ENCODE data around the gene MUCL3.
"Not testable (repeated sequence)": the region's sequence is repeated elsewhere in the genome, so short reads cannot be mapped to it uniquely, and the experiment has no call there.

MUCL3 gene

DNA sequence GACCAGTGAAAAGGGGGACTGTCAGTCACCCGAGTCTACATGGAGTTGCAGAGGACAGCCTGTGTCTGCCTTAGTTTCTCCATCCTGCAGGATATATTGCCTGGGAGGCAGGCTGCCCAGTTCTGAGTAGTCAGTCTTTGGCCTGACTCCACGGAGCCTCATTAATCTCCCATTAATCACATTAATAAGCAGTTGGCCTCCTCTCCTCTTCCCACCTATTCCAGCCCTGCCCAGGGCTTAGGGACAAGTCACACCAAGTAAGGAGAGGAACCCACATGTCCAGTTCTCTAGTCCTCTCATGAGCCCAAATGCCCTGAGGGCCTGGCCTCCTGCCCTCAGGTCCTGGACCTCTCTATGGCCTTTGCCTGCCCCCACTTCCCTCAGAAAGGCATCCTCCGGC, 1.3 kb upstream of the MUCL3 start:
- DNase-seq (ENCODE audit: extremely low read depth in 1 of 2, low read depth in 1 of 2): no peak

DNA sequence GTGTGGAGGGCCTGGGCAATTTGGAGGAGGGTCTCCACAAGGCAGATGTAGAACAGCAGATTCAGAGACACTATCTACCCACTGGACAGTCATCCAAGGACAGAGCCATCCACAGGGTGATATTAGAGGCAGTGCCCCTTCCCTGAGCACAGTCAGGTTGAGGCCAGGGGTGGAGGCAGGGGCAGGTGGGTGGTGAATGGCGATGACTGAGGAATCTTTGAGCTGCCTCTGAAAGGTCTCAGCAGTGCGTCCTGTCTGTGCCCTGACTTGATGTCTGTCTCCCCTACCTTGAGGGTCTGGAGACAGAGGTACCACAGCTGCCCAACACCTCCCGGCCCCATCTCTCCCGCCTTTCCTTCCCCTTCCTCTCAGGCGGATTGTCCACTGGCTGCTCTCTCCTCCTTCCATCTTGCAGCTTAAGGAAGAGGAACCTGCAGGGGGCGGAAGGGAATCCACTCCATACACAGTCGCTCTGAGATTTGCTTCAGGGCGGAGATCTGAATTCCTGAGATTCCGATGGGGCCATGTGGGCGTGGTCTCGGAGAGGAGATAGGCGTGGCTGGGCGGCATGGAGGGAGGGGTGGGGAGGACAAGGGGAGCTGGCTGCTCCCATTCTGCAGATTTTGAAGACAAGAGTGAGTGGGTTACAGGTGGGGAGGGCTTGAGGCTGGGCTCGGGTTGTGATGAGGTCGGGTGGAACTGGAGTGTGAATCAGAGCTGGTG, 1.7 kb downstream of the MUCL3 start:
- DNase-seq (ENCODE audit: extremely low read depth in 1 of 2, low read depth in 1 of 2): no peak

DNA sequence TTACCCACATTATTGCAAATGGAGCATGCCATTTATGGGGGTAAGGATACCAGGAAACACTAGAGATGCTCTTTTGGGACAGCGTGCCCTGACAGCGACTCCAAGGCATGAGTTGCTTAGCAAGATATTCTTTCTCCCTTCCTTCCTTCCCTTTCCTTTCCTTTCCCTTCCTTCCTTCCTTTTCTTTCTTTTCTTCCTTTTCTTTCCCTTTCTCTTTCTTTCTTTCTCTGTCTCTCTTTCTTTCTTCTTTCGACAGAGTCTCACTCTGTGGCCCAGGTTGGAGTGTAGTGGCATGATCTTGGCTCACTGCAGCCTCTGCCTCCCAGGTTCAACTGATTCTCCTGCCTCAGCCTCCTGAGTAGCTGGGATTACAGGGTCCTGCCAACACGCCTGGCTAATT, 3.3 kb downstream of the MUCL3 start:
- no peak for DNase-seq (ENCODE audit: extremely low read depth in 1 of 2, low read depth in 1 of 2)

DNA sequence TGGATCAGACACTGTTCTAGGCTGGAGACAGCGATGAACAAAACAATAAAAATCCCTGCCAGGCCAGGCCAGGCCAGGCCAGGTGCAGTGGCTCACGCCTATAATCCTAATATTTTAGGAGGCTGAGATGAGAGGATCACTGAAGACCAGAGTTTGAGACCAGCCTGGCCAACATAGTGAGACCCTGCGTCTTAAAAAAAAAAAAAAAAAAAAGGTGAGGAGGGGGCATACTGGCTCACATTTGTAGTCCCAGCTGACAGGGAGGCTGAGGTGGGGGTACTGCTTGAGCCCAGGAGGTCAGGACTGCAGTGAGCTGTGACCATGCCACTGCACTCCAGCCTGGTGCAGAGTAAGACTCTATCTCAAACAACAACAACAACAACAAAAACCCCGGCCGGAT, 4.5 kb downstream of the MUCL3 start:
- DNase-seq (ENCODE audit: extremely low read depth in 1 of 2, low read depth in 1 of 2): no peak

DNA sequence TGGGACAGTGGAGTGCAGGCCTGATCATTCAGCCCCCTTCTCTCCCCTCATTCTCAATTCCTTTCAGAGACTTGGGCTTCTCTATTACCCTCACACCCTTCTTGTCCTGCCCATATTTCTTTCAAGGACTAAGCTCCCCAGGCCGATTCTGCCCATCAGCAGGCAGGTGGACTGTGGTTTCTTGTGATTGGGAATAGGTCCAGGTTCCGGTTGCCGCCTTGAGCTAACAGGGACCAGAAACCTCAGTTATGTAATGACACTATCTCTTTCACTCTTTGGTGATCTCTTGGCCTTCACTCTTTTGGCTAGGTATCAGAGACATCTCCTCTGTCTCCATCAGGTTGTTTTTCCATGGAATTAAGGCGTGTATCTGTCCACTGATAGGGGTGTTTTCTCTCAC, 6.5 kb downstream of the MUCL3 start:
- no peak for DNase-seq (ENCODE audit: extremely low read depth in 1 of 2, low read depth in 1 of 2)

DNA sequence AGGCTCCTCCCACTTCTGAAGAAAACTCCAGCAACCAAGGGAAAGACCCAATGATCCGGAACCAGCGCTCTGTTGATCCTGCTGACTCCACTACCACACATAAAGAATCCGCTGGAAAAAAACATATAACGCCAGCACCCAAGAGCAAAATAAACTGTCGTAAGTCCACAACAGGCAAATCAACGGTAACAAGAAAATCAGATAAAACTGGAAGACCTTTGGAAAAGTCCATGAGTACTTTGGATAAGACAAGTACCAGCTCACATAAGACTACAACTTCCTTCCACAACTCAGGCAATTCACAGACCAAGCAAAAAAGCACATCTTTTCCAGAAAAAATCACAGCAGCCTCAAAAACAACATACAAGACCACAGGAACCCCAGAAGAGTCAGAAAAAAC, 8.0 kb downstream of the MUCL3 start:
- DNase-seq (ENCODE audit: extremely low read depth in 1 of 2, low read depth in 1 of 2): no peak

DNA sequence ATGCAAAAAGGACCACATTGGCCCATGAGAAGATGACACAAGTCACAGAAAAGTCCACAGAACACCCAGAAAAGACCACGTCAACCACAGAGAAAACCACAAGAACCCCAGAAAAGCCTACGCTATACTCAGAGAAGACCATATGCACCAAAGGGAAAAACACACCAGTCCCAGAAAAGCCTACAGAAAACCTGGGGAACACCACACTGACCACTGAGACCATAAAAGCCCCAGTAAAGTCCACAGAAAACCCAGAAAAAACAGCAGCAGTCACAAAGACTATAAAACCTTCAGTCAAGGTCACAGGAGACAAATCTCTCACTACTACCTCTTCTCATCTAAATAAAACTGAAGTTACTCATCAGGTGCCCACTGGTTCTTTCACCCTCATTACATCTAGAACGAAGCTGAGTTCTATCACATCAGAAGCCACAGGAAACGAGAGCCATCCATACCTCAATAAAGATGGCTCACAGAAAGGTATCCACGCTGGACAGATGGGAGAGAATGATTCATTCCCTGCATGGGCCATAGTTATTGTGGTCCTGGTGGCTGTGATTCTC, 11.2 kb downstream of the MUCL3 start:
- no peak for DNase-seq (ENCODE audit: extremely low read depth in 1 of 2, low read depth in 1 of 2)

DNA sequence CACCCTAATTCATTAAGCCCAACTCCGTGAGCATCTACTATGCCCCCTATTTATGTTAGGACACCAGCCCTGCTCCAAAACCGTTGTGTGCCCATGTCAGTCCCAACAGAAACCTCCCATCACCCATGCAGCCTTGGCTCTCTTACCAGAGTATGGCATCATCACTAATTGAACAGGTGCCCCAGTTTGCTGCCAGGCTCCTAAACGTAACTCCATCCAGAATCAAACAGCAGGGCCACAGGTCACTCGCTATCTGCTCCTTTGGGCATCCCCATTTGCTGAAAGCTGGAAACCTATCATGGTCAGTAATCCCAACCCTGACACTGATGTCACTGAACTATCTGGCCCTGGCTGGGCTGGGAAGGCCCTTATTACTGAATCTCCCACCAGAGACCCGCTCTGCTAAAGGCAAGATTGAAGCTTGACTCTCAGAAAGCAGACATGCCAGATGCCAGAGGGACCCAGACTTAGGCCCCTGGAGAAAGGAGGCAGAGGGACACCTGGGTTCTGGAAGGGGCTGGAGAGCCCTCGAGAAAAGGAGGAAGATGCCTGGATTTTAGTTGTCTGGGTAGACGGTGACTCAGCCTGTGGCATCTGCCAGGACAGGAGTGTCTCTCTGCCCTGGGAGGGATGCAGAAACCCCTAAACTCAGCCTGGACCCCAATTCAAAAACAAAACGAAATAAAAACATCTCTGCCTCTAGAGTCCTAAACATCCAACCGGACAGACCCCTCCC, 14.0 kb downstream of the MUCL3 start:
- no peak for DNase-seq (ENCODE audit: extremely low read depth in 1 of 2, low read depth in 1 of 2)

DNA sequence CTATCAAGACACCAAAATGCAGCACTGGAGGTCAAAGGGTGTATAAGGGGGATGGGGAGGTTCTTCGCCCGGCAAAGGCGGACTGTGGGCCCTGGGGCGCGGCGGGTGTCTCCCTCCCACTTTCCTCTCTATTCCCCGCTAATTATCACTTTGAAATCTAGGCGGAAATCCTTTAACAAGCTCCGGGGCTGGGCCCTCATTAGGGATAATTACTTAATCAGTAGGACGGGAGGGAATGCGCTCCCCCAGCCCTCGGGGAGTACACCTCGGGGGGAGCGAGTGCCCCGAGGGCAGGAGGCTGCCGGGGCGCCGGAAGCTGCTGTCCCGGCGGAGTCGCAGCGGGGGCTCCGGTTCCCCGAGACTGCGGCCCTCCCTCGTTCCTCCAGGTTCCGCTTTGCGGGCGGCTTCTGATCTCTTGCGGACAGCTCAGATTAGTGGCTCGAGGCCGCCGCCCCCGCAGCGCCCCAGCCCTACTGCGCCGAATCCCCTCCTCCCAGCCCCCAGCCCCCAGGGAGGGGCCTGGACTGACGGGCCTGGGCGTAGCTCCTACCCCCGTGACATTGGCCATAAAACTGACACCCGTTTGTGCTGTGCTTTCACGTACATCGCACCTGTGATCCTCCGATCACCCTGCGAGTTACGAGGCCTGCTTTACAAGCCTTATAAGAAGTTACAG, 14.7 kb downstream of the MUCL3 start:
- DNase-seq (ENCODE audit: extremely low read depth in 1 of 2, low read depth in 1 of 2): peak; percentile 56 to 77

DNA sequence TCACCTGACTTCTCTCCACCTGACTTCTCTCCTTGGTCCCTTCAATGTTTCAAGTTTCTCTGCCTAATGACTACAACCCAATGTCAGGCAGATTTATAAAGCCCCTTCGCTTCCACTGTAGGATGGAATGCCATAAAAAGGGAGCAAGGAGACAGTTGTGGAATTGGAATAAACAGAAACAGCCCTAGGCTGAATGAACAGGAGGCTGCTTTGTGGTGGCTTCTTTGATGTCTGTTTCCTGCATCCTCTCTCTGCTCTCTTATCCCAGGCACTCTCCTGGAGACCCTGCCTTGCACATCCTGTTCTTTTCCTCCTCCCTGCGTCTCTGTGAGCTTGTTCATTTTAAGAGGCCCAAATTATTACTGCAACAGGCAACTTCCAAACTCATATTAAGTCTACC, 16.9 kb downstream of the MUCL3 start:
- DNase-seq (ENCODE audit: extremely low read depth in 1 of 2, low read depth in 1 of 2): no peak

DNA sequence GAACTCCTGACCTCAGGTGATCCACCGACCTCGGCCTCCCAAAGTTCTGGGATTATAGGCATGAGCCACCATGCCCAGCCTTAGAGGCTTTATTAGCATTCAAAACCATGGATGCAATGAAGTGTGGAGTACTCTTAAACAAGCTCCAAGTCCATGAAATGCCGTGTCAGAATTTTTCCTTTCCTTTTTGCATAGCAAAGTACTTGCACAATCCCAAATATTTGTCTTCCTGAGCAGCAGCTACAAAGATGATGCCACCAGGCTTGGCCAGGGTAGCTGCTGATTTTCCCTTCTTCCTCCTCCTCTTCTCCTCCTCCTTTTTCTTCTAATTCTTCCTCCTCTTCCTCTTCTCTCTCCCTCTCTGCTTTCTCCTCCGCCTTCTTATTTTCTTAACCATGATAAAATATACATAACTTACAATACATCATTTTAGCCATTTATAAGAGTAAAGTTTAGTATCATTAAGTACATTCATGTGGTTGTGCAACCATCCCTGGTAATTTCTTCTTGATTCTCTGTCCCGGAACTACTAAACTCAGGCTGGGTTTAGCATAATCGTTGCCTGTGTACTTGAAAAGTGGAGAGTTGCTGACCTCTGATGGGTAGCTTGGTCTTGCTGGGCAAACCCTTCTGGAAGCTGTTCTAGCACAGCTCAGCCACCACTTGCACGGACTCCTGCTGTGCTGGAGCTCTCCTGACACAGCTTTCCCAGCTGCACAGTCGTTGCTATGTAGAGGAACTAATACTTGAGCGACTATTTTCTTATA, 20.3 kb downstream of the MUCL3 start:
- no peak for DNase-seq (ENCODE audit: extremely low read depth in 1 of 2, low read depth in 1 of 2)

DNA sequence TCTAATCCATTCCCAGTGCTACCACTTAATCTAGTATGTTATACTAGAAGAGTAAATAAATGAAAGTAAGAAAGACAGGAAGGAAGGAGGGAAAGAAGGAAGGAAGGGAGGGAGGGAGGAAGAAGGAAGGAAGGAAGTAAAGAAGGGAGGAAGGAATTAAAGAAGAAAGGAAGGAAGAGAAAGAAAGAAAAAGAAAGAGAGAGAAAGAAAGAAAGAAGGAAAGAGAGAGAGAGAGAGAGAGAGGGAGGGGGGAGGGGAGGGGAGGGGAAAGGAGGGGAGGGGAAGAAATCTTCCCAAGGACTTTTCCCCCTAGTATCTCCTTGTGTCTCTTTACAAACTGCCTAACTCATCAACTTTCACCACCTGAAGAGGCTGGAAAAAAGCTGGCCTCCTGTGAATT, 21.9 kb downstream of the MUCL3 start:
- DNase-seq (ENCODE audit: extremely low read depth in 1 of 2, low read depth in 1 of 2): no peak

DNA sequence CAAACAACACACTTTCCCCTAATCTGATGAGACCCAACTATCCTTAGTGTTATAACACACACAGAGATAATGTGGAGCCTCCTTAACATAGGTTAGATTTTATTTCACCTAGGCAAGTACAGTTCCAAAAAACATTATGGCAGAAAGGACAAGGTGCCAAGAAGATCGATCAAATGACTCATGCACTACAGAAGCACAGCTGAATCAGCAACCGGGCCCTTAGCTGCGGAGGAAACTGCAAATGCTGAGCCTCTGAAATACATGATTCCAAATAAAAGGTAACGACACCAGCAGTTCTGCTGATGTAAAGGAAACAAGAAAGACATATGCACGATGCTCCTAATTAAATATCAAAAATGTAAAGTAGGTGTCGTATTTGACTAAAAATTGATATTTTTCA, 22.9 kb downstream of the MUCL3 start:
- DNase-seq (ENCODE audit: extremely low read depth in 1 of 2, low read depth in 1 of 2): no peak

DNA sequence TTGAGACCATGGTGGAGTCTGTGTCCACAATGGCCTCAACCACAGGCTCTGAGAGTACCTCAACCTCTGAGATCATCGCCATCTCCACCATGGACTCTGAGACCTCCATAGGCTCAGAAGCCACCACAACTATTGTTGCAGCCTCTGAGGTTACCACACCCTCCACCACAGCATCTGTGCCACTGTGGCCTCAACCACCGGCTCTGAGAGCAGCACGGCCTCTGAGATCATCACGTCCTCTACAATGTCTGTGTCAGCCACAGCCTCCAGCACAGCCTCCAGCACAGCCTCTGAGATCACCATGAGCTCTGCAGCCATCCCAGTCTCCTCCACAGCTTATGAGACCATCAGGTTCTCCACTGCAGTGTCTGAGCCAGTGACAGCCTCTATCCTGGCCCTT, 23.3 kb downstream of the MUCL3 start:
- no peak for DNase-seq (ENCODE audit: extremely low read depth in 1 of 2, low read depth in 1 of 2)

DNA sequence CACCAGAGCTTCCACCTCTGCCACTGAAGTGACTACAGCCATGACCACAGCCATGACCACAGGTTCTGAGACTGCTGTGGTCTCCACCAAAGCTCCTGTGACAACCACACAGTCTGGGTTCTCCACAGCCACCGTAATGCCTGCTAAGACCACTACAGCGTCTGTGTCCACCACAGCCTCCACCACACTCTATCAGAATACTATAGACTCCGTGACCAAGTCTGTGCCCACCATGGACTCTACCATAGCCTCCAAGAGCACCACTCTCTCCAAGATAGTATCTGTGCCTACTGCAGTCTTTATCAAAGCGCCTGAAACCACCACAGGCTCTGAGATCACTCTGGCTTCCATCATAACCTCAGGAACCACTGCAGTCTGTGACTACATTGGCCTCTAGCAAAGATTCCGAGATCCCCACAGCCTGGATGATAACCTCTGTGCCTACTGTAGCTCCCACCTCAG, 24.4 kb downstream of the MUCL3 start:
- DNase-seq (ENCODE audit: extremely low read depth in 1 of 2, low read depth in 1 of 2): no peak

DNA sequence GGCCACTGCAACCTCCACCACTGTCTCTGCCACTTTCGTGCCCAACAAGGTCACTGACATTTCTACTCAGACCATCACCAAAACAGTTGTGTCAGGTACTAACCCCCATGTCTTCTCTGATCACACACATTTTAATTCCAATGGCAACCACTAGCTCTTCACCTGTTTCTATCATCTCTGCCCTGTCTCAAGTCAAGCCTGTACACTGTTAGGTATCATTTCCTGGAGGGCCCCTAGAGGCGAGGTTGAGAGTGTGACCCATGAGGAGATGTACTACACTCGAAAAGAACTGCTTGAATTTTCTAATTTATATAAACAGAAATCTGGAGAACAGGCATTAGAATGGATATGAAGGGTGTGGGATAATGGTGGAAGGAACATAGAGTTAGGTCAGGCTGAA, 25.4 kb downstream of the MUCL3 start:
- DNase-seq (ENCODE audit: extremely low read depth in 1 of 2, low read depth in 1 of 2): no peak

DNA sequence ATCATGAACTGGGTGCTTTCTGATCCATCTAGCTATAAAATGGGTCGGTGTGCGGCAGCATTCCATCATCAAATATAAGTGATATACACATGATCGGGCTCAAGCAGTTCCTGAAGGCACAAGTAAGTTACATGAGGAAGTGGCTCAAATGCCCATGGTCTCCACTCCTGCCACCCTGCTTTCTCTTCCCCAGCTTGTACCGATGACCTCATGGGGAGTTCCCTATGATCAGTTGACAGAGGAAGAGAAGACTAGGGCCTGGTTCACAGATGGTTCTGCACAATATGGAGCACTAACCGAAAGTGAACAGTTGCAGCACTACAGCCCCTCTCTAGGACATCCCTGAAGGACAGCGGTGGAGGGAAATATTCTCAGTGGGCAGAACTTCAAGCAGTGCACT, 28.4 kb downstream of the MUCL3 start:
- not testable (repeated sequence) for DNase-seq (ENCODE audit: extremely low read depth in 1 of 2, low read depth in 1 of 2)

DNA sequence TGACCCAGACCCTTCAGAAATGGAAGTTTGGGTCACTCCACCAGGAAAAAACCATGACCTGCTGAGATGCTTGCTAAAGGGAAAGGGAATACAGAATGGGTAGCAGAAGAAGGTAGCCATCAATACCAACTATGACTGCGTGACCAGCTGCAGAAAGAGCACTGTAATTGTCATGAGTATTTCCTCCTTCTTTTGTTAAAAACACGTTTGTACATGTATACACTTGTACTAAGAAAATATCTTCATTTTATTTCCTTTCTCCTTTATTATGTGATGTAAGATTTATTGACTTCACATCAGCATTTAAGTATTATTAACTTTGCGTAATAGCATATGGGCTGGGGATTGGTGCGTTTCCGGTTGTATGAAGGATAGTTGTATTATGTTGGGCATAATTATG, 30.2 kb downstream of the MUCL3 start:
- DNase-seq (ENCODE audit: extremely low read depth in 1 of 2, low read depth in 1 of 2): no peak

DNA sequence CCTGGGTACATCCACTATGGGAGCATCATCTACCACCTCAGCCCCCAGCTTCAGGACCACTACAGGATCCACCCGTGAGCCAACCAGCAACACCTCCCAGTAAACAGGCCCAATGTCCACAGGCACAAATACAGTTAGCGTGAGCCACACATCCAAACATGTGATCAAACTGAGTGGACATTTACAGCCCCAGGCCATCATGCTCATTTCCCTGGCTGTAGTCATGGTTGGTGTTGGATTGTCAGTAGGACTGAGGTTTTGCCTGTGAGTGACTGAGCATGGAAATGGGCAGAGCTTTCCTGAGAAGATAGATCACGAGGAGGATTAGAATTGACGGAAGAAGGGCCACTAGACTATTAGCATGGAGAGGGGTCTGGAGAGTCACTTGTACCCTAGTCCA, 32.0 kb downstream of the MUCL3 start:
- no peak for DNase-seq (ENCODE audit: extremely low read depth in 1 of 2, low read depth in 1 of 2)

DNA sequence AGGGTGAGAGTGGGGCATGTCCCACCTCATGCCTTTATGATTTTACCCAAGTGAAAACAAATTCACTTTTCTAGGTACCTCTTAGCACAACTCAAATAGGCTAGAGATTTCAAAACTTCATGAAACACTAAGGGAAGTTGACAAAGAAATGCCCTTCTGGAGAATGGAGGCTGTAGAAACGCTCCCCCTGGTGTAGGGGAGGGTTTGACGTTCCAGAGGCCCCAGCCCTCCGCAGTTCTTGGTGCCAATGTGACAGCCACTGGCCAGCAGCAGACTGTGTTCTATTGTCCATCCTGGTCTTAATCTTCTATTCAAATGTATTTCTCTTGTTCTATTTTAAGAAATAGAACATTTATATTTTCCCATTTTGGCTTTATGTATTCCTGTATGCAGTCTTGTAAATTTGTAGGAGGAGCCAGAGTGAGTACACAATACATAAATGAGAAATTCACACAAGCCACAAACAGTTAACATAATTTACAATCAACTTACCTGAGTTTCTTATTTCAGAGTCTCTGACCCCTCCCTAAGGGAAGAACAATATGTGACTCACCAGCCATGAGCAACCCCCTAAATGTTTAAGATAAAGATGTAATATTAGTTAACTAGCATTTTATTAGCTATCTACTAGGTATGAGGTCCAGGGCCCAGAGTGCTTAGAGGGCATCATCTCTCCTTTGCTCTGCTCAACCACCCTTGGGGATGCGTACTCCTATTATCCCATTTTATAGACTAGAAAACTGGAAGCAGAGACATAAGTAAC, 33.9 kb downstream of the MUCL3 start:
- no peak for DNase-seq (ENCODE audit: extremely low read depth in 1 of 2, low read depth in 1 of 2)
